Skin of body (tissue), 2 donors: ENCODE data around the gene HSPG2. TPM values are rescaled to one million over a fixed set of nuclear protein-coding genes. Genes with fewer than 3 reads are reported as not detected.
A peak's percentile ranks its signal among the peaks of the same experiment; 100 is the strongest.

ENCODE experiments used
- DNase-seq: peaks from one replicate; lab custom pipeline; 2025; lab: John Stamatoyannopoulos, UW
- total RNA-seq: library from RNA; depleted of rRNA; stranded (reverse); fragments of >200 nt; gene quantifications from one replicate; pipeline ENCODE4 v1.2.3, GENCODE V29; 2014

HSPG2 gene
- total RNA-seq, 1 donor from 2014 or later, result 121 TPM

DNA sequence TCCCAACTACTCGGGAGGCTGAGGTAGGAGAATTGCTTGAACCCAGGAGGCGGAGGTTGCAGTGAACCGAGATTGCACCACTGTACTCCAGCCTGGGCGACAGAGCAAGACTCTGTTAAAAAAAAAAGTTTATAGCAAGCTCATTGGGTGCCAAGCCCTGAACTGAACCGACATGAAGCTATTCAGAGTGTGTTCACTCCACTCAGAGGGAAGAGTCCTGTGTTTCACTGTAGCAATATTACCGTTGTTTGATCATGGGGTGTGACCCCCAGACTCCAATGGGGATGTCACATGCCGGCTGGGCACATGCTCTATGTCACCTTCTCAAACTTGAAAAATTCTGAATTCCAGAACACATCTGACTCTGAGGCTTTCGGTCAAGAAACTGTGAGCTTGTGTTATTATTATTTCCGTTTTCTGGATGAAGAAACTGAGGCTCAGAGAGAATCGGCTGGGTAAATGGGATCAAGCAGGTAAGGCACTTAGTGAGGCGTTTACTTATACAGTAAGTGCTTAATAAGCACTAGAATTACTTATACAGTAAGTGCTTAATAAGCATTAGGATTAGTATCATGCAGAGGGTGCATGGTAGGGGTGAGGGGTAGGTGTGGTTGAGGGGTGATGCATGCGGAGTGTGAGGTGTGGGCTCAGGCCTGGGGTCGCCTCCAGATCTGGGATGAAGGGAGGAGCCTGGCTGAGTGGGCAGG, 36.2 kb downstream of the HSPG2 start:
- DNase-seq, result no peak

DNA sequence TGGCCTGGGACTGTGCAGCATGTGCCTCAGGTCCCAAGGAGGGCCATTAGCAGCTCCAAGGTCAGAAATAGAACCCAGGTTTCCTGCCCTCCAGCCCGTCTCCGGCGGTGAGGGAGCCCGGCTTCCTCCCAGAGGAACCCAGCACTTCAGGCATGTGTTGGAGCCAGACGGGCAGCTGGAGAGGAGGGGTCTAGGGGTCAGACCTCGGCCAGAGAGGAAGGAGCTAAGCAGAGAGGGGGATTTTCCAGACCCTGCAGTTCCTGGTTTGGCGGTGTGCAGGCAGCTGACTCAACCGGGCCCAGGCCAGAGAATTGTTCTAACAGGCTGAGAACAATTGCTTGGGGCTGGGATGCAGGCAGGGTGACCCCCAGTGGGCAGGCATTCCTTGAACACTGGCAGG, 37.1 kb downstream of the HSPG2 start:
- DNase-seq, result no peak

DNA sequence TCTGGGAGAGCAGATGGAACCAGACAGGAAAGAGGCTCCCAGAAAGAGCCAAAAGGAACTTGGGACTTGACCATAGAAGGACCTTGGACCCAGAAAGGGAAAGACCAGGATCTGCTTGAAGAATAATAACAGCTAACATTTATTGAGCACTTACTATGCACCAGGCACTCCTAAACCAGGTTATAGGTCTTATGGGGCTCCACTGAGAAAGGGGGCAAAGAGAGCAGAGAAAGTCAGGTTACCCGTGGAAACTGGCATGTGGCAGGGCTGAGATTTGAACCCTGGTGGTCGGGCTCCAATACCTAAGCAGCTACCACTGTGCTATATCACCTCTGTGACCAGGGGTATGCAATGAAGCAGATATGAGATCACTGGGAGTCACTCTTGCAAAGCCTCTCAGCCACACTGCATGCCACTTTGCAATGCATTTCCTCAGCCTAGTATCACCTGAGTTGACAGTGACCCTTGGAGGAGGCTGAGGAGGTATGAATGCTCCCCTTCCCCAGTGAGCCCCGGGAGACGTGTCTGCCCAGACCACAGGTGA, 37.8 kb downstream of the HSPG2 start:
- no peak for DNase-seq

DNA sequence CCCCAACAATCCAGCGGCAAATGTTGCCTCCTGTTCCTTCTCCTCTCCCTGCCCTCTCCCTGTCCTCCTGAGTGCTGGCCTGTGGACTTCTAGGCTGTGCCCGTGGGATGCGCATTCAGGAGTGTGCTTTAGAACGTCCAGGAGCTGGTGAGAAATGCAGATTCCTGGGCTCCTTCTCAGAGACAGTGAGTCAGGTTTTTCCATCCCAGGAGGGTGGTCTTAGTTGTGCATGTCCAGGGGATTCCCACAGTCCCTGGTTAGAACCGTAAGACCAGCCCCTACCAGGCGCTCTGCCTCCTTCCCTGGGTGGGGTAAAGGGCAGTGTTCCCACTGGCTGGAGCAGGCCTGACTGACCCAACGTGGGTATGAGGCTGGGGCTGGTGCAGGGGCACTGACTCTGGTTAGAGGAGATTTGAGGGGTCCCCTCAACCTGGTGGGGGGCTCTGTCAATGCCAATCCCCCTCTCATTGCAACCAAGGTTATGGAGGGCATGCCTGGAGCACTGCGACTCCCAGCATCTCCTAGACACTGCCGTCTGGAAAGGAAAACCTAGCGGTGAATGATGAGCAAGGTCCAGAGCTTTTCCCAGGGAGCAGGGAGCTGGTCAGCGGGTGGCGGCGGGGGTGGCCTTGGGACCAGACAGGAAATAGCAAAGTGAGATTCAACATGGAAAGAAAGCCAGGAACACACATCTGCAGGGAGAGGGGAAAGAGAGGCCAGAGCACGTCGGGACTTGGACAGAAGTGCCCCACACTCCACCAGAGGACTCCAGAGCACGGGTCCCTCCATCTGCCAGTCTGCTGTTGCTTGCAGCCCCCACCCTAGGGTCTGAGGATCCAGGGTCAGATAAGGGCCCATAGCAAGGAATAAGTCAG, 38.5 kb downstream of the HSPG2 start:
- no peak for DNase-seq

DNA sequence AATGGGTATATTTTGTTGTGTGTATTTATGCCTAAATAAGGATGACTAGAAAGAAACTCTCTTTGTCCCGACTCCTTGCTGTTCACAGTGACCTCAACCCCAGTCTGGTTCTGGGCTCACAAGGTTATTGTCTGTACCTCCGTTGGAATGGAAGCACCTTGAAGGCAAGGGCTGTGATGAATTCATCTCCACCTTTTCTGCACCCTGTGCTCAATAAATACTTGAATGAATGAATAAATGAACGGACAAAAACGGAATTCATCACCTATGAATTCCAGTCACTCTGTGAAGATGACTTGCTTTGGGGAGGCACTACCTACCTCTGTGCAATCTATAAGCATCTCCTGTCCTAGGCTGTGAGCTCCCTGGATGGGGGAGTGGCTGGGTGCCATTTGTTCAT, 39.3 kb downstream of the HSPG2 start:
- DNase-seq, result no peak

DNA sequence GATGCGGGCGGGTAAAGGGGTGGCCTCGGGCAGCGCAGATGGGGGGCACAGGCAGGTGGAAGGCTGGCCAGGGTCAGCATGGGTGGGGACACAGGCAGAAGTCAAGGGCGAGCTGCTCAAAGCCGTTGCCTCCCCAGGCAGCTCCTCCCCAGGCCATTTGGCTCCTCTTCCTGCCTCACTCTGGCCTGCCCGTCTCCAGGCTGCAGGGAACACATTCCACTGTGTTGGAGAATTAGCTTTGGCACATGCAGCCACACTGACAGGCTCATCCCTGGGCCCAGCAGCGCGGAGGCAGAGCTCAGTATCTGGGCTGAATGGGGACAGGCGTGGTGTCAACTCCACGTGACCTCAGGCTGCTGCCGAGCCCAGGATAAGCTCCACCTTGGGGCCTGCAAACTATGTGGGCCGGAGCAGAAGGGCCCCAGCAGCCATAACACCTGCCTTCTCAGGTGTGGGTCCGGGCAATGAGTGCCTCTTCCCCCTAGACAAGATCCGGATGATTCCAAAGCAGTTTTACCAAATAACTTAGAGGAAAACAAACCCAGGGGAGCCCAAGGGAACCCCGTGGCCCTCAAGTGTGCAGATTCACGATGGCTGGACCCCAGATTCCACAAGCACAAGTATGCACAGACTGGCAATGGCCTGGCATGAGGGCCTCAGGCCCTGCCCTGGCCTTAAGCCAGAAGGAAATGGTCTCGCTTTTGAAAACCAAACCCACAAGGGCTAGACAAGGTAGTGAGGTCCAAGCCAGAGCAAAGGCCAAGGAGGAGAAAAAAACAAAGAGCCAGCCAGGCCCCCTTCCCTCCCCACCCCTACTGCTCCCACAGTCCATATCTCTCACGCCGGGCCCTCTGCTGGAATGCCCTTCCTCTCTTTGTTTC, 40.2 kb downstream of the HSPG2 start:
- DNase-seq, result peak; percentile 63

DNA sequence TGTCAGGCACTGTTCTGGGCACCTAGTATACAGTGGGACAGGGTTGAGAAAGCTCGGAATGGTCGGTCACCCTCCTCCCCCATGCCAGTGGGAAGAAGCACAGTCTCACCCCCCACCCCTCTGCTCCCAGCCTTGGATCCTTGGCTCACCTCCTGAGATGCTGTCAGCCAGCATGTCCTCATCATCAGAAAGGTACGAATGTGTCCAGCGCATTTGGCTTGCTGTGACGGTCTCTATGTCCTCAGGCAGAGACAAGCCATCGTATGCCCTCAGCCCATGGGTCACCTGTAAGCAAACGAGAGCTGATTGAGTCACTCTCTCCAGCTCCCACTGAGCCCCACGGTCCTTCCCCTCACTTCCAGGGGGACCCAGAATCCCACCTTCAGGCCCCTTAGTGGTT, 41.1 kb downstream of the HSPG2 start:
- no peak for DNase-seq

DNA sequence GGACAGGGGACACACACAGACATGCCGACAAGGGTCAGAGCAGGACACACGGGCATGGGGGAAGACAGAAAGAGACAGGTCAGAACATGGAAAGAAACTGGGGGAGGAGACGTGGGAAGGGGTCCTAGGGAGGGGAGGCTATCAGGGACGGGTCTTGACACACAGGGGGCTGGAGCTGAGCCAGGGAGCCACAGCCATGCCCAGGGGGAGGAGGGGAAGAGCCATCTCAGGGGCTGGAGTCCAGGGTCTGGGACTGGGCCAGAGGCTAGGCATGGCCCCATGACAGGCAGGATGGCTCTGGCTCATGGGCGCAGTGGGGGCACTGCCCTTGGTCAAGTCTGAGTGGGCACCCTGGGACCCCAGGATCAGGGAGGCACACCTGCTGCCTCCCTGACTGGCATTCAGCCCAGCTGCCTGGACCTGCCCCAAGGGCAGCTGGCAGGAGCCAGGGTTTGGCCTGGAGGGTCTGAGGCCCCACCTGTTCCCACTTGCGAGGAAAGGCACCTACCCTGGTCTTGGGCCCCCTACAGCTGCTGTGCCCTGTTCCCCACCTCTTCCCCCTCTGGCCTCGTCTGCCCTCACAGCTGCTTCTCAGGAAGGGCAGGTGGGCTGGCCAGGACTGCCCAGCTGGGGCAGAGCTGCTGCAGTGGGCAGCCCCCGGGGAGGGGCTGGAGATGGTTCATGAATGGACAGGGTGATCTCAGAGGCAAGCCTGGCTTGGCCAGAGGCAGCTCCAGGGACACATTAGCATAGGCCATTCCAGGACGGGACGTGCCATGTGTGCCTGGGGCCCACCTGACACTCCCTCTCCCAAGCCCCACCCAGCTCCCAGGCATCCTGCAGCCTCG, 42.9 kb downstream of the HSPG2 start:
- DNase-seq, result no peak

DNA sequence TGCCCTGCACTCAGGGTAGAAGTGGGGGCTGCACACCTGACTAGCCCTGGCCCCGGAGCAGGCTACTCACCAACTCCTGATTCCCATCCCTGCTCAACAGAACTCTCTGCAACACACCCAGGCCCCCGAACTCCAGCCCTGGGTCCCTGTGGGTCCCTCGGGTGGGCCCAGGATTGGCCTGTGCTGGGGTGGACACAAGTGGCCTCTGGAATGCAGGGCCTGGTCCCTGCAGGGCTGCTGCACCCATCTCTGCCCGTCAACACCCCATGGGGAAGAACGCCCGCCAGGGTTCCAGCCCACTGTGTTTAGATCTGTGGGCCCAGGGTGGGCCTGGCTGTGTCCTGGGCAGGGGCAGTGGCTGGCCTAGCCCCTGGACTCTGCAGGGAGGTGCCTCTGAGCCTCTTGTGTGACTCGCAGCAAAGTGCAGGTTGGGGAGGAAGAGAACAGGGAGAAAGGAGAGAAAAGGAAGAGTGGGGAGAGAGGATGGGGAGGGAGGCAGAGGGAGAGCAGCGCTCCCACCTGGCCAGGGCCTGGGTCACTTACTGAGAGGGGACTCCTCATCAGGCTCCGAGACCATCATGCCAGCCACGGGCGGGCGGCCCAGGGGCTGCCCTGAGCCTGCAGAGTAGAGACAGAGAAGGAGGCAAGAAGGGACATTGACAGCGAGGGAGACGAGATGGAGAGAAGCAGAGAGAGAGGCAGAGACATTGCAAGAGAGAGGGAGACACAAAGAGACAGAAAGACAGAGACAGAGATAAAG, 43.9 kb downstream of the HSPG2 start:
- no peak for DNase-seq

DNA sequence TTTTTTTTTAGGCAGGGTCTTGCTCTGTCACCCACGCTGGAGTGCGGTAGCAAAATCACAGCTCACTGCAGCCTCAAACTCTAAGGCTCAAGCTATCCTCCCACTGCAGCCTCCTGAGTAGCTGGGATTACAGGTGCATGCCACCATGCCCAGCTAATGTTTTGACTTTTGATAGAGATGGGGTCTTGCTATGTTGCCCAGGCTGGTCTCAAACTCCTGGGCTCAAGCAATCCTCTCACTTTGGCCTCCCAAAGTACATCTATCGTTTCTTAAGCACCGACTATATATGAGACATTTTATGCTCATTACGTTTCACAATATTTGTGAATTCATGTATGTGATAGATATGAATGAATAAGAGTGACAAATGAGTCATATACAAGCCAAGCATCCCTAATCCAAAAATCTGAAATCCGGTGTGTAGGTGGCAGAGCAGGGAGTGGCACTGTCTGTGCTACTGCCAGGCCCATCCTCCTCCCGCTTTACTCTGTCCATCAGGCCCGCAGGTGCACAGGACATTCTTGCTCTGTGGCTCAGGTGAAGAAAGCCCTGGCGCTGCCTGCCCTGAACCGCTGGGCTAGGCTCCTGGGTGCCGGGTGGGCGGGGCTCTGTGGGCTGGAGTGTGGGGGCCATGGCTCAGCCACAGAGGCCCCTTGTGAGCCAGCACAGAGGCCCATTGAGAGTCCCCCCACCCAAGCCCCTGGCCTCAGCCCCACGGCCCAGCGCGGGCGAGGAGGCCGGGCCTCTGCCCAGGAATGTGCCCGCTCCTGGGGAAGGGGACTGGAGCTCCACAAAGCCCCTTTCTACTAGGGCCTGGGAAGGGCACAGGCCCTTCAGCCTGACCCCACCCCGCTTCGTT, 45.3 kb downstream of the HSPG2 start:
- DNase-seq, result no peak

DNA sequence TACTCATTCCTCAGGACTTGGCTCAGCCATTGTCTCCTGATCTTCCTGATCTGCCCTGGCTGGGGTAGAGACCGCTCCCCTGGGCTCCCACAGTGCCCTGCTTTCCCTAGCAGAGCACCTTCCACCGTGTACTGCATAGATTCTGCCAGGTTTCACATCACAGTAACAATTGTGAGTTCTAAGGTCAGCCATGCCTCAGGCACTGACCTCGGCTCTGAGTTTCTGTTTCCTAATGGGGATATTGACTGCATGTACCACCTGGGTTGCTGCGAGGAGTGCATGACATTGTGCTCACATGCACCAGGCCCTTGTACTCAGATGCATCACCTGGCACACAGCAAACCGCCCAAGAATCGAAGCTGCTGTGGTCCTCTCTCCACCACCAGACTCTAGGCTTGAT, 46.0 kb downstream of the HSPG2 start:
- DNase-seq, result no peak

DNA sequence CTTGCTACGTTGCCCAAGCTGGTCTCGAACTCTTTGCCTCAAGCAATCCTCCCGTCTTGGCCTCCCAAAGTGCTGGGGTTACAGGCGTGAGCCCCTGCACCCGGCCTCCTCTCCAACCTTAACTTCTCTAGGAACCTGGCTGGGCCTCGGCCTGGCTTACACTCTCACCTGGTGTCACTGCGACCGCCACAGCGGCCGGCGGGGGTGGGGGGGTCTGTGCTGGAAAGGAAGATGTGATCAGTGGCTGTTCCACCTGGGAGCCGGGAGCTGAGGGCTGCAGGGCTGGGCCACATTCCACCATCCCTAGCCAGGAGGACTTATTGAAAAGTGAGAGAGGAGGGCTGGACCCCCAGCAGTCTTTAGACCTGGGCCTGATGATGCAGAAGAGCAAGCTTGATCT, 48.6 kb downstream of the HSPG2 start:
- DNase-seq, result no peak

DNA sequence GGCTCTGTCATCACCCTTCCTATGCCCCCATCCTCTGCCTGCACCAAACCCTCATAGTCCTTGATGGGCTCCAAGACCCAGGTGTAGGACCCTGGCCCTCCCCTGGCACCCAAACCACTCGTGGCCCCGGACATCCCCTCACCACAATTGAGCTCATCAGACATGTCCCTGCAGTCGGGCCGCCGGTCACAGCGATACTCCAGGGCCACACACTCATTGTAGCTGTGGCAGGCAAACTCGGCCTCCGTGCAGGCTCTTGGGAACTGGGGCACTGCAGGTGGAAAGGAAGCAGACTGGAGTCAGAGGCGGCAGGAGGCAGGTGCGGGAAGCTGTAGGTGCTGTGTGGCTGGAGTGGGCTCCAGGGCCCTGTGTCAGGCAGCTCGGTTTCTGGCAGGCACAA, 49.3 kb downstream of the HSPG2 start:
- DNase-seq, result no peak

DNA sequence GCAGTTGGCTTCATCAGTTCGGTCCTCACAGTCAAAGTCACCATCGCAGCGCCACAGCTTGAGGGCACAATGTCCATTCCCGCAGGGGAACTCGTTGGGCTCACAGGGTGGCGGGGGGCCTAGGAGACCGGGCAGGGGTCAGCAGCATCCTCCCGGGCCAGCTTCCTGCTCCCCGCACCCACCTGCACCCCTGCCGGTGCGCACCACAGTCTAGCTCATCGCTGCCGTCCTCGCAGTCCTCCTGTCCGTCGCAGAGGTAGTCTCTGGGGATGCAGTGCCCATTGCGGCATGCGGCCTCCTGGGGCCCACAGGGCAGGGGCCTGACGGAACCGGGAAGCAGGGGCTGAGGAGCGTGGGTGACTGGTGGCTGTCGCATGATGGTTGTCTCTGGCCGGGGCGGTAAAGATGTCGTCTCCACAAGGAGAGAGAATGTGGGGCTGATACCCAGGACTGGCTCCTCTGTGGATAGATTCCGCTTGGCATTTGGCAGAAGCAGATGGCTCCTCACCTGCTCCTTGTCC, 49.8 kb downstream of the HSPG2 start:
- no peak for DNase-seq

DNA sequence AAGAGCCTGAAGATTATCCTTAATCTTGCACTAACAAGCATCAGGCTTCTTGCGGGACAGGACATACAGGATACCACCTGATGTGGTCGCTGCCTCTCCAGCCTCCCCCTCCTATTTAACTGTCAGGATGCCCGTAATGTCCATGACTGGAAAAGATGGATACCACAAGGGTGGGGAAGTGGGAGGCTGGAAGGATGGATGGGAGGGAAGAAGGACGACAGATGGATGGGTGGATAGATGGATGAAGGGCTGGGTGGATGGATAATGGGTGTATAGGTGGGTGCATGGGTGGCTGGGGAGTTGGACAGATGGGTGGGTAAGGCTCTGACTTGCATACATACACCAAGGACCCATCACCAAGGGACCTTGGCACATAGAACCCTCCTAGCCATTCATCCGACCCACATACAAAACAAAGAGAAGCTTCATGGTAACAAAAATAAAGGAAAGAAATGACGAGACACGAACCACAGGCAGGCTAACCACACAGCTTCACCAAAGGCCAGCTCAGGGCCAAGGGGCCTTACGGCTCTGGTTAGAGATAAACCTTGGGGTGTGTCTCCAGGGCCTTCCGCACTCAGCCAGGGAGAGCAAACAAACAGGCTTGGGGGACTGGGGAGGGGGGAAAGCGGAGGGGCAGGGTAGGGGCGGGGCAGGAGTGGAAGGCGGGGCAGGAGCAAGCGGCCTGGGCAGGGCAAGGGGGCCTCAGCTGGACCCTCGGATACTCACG, 50.5 kb downstream of the HSPG2 start:
- DNase-seq, result no peak

DNA sequence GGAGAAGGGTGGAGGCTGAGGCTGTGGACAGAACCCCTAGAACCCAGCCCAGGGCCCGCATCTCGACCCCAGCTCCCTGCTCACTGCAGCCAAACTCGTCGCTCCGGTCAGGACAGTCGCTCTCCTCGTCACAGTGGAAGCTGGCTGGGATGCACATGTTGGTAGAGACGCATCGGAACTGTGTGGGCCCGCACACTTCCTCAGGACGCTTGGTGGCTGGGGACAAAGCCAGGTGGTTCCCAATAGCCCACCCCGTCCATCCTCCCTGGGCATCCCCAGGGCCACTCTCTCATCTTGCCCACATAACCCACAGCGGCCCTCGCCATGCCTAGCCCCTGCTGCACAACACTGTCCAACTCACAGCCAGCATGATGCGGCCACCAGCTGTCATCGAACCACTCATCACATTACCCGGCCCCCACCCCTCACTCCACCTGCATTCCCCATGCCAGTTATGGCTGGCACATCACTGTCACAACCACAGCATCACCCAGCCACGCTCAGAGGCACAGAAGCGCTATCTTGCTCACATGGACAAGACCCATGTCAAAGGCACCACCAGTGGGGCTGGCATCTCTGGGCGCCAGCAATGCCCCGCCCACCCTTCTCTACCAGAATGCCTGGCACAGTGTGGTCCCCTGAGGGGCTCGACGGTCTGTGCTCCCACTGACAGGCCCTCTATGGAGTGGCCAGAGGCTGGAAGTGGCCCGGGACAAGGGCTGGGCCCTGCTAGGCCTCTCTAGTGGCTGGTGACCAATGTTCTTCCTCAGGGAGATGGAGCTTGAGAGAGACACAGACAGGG, 51.7 kb downstream of the HSPG2 start:
- DNase-seq, result no peak
